HG02571 (cell line): ENCODE measurements around the gene MRPL43.
"Not testable (repeated sequence)": the region's sequence is repeated elsewhere in the genome, so short reads cannot be mapped to it uniquely, and the experiment has no call there.

Source experiments
- ATAC-seq: cut with Tn5 transposase; IDR thresholded peaks from one replicate; pipeline ENCODE4 v1.9.1; 2021; ENCODE audit warnings: mild to moderate bottlenecking, moderate library complexity; ENCODE audit not compliant: unreplicated experiment

The MRPL43 gene

DNA sequence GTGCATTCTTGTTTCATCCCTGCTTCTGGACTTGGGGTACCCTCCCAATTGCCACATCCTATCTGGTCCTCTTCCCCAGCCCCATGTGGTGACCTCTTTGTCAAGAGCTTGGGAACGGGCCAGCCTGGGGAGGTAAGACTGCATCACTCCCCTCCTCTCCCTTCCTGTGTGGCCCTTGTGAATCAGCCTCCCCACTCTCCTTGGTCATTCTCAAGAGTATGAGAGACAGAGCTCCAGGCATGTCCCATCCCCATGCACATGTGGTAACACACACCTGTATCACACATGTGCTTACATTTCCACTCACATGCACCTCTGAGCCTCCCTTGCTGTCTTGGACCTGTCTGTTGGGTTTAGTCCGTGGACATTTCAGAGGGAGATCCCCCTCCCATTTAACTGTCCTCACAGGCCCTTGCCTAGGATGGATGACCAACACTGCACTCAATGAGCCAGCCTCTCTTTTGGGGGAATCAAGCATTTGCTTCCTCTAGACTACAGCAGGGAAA is 2.6 kb downstream of the MRPL43 start:
- ATAC-seq, result no peak

DNA sequence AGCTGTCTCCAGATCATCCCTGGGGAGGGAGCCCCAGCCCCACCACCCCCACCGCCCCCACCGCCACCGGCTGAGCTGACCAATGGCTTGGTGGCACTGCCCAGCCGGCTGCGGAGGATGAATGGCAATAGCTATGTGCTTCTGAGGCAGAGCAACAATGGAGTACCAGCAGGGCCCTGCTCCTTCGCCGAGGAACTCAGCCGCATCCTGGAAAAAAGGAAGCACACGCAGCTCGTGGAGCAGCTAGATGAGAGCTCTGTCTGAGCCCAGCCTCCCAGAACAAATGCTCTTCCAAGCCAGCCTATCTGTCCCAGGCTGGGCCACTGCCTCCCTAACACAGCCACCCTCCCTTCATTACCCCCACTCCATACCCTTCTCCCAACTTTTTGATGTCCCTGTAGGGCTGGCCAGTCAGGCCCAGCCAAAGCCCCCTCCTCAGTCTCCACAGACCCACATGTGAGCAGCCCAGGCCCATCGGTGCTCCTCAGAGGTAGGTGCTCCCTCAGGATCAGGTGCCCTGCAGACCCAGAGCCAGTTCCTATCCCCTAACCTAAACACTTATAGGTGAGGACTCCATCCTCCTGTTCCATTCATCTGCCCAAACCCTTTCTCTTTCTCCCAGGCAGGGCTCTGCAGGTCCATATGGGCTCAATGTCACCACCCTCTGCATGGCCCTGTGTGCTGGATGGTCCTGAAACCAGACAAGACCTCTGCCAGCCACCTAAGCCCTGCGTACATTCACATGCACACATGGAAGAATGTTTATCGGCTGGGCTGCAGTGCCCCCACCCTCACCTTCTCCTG is 3.2 kb downstream of the MRPL43 start:
- ATAC-seq, result no peak

- ATAC-seq, result no peak
These were observed 4.1 kb downstream of the MRPL43 start for GRCh38 chr10:100982916-100983830.

DNA sequence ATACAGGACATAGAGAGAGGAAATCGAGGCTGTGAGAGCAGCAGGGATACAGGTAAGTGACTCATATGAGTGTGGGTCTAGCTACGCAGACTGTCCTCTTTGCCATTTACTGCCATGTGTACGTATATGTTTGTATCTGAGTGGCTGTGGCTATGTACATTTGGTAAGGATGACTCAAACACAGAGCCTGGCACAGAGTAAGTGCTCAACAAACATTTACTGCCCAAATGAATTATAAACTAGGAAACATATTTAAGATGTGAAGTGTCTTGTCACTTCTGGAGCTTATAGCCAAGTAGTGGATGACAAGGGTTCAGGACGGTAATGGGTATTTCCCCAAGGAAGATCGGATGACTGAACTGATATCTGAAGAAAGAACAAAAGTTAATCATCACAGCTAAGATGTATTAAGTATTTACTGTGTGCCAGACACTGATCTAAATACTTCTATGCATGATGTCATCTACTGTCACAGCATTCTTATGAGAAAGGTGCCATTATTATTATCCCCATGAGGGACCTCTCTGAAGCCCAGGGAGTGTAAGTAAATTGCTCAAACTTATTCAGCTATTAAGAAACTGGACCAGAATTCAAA is 6.0 kb downstream of the MRPL43 start:
- ATAC-seq, result no peak

DNA sequence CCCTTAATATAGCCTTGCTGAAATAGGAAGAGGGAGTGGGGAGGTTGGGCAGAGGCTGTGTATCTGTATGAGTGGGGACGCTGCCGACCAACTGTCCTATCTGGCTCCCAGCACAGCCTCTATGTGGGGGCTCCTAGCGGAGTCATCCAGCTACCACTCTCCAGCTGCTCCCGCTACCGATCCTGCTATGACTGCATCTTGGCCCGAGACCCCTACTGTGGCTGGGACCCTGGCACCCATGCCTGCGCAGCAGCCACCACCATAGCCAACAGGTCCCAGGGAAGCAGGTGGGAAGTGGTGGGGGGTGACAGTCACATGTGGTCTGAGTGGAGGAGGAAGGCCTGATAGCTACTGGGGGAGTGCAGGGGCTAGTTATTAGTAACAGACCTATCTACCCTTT is 6.6 kb downstream of the MRPL43 start:
- no peak for ATAC-seq

- no peak for ATAC-seq
These were observed 7.0 kb downstream of the MRPL43 start for GRCh38 chr10:100980311-100980710.

- ATAC-seq, result no peak
These were observed 7.5 kb downstream of the MRPL43 start for GRCh38 chr10:100979791-100980272.

DNA sequence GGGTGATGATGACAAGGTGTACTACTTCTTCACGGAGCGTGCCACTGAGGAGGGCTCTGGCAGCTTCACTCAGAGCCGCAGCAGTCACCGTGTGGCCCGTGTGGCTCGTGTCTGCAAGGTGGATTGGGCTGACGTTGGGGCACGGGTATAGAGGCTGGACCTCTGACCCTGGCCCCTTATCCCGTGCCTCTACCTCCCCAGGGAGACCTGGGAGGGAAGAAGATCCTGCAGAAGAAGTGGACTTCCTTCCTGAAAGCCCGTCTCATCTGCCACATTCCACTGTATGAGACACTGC is 8.4 kb downstream of the MRPL43 start:
- ATAC-seq, result no peak

DNA sequence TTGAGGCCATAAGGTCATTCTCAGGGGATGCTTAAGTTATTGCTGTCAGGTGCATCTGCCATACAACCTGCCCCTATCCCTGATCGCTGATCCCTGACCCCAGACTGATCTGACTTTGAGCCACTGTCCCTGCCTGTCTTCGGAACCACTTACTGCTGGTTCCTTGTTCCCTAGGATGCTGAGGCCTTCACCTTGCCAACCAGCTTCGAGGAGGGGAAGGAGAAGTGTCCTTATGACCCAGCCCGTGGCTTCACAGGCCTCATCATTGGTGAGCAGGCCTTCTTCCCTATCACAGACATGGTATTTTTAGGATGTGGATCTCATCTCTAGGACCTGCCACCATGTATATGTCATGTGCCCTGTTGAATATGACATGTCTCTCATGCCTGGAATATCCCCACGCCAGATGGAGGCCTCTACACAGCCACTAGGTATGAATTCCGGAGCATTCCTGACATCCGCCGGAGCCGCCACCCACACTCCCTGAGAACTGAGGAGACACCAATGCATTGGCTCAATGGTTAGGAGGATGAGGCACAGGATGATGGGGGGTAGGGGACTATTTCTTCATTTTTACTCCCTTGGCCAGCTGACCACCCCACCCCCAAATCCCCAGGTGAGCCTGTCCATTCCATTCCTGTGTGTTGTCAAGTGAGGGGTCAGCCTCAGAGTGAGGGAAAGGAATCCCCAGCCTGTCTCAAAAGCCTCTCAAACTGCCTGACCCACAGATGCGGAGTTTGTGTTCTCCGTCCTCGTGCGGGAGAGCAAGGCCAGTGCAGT is 9.0 kb downstream of the MRPL43 start:
- ATAC-seq, result no peak

GRCh38 chr10:100977436-100977835 is 9.9 kb downstream of the MRPL43 start:
- no peak for ATAC-seq

DNA sequence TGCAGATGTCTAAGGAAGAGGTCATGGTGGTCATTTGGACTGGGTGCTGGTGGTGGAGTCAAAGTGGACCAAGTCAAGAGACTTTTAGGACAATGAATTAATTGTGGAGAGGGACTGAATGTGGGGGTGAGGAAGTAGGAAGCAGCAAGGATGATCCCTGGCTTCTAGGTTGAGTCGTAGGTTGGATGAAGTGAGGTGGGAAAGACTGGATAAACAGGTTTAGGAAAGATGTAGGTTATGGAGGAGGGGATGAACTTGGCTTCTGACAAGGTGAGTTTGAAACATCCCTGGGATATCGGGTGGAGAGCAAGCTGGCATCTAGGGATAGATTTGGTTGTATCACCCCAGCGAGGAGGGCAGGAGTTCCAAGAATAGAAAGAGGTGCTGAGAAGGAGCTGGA is 10.4 kb downstream of the MRPL43 start:
- ATAC-seq, result no peak

DNA sequence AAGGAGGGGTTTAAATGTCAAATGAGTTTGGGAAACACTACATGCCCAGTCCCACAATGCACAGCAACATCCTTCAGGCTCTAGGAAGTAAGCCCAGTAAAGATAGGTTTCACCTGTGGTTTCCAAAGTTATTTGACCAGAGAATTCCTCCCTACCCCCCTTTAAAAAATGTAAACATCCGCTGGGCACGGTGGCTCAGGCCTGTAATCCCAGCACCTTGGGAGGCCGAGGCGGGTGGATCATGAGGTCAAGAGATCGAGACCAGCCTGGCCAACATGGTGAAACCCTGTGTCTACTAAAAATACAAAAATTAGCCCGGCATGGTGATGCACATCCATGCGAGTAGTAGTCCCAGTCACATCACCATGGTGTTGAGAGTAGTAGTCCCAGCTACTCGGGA is 11.9 kb downstream of the MRPL43 start:
- ATAC-seq, result not testable (repeated sequence)

GRCh38 chr10:100972904-100973535 is 14.3 kb downstream of the MRPL43 start:
- no peak for ATAC-seq

- ATAC-seq, result no peak
These were observed 15.0 kb downstream of the MRPL43 start for GRCh38 chr10:100972115-100972903.

- ATAC-seq, result no peak
These were observed 16.1 kb downstream of the MRPL43 start for GRCh38 chr10:100970914-100971811.

GRCh38 chr10:100970076-100970913 is 17.0 kb downstream of the MRPL43 start:
- no peak for ATAC-seq
